ENCODE data around the gene WDR64. TPM values are rescaled to one million over a fixed set of nuclear protein-coding genes. Genes with fewer than 3 reads are reported as not detected.

WDR64 gene
- polyA plus RNA-seq, 1 donor from 2014 or later, result 0.21 TPM

- H3K9me2 ChIP-seq (ENCODE audit: insufficient read depth, low read length), result no peaks in the 10 kb centered on the region
- H4K20me1 ChIP-seq (ENCODE audit: insufficient read depth), result no peaks in the 10 kb centered on the region
- H3K79me2 ChIP-seq (replicated peaks; ENCODE audit: insufficient read depth, low read length), result no peaks in the 10 kb centered on the region
- H3K4me2 ChIP-seq (ENCODE audit: low read length), result no peak overlapping the region
- H2AFZ ChIP-seq (ENCODE audit: low read depth, low read length), result no peak overlapping the region
- H3K27me3 ChIP-seq (ENCODE audit: insufficient read depth, low read depth, low read length), result no peaks in the 10 kb centered on the region
- H3F3A ChIP-seq (ENCODE audit: insufficient read depth, low read length, poor library complexity, severe bottlenecking), result no peaks in the 10 kb centered on the region
- no peak overlapping the region for H3K4me3 ChIP-seq (ENCODE audit: low read length)
- H3K9me3 ChIP-seq (ENCODE audit: low read length), result no peaks in the 10 kb centered on the region
- no peak overlapping the region for H3K27ac ChIP-seq (ENCODE audit: low read length)
- TF ChIP-seq EP300 (conservative IDR thresholded peaks at IDR 0.05; ENCODE audit: poor library complexity, severe bottlenecking) (no peak), EZH2 (IDR thresholded peaks at IDR 0.05; ENCODE audit: borderline replicate concordance, insufficient read depth, low read length, poor library complexity, severe bottlenecking) (no peak), RAD21 (conservative IDR thresholded peaks at IDR 0.05) (no peak), POLR2AphosphoS5 (IDR thresholded peaks at IDR 0.05) (no peak), CTCF (IDR thresholded peaks at IDR 0.05; ENCODE audit: poor library complexity, severe bottlenecking) (no peak), REST (IDR thresholded peaks at IDR 0.05; ENCODE audit: borderline replicate concordance) (no peak), TAF1 (IDR thresholded peaks at IDR 0.05; ENCODE audit: low read depth) (no peak), SMC3 (conservative IDR thresholded peaks at IDR 0.05; ENCODE audit: poor library complexity) (no peak), MXI1 (conservative IDR thresholded peaks at IDR 0.05; ENCODE audit: poor library complexity, severe bottlenecking) (no peak)
- H3K36me3 ChIP-seq (ENCODE audit: insufficient read depth, low read length), result no peaks in the 10 kb centered on the region
- H3K9ac ChIP-seq (ENCODE audit: low read length), result no peak overlapping the region
Observed at GRCh38 chr1:241622669-241623068, 29.4 kb upstream of the WDR64 start.

- TF ChIP-seq RAD21 (conservative IDR thresholded peaks at IDR 0.05) (no peak), TAF1 (IDR thresholded peaks at IDR 0.05; ENCODE audit: low read depth) (no peak), REST (IDR thresholded peaks at IDR 0.05; ENCODE audit: borderline replicate concordance) (no peak), EZH2 (IDR thresholded peaks at IDR 0.05; ENCODE audit: borderline replicate concordance, insufficient read depth, low read length, poor library complexity, severe bottlenecking) (no peak), MXI1 (conservative IDR thresholded peaks at IDR 0.05; ENCODE audit: poor library complexity, severe bottlenecking) (no peak)
- Histone ChIP-seq H3F3A (ENCODE audit: insufficient read depth, low read length, poor library complexity, severe bottlenecking) (no peaks in the 10 kb centered on the region), H3K79me2 (replicated peaks; ENCODE audit: insufficient read depth, low read length) (no peaks in the 10 kb centered on the region), H4K20me1 (ENCODE audit: insufficient read depth) (no peaks in the 10 kb centered on the region), H3K27me3 (ENCODE audit: insufficient read depth, low read depth, low read length) (no peaks in the 10 kb centered on the region), H3K9me3 (ENCODE audit: low read length) (no peaks in the 10 kb centered on the region), H3K27ac (ENCODE audit: low read length) (no peak overlapping the region), H3K4me3 (ENCODE audit: low read length) (no peak overlapping the region), H3K4me2 (ENCODE audit: low read length) (no peak overlapping the region), H3K9ac (ENCODE audit: low read length) (no peak overlapping the region), H3K36me3 (ENCODE audit: insufficient read depth, low read length) (no peaks in the 10 kb centered on the region), H2AFZ (ENCODE audit: low read depth, low read length) (no peak overlapping the region), H3K9me2 (ENCODE audit: insufficient read depth, low read length) (no peaks in the 10 kb centered on the region)
Observed at GRCh38 chr1:241624935-241625334, 27.1 kb upstream of the WDR64 start.

All from neural cell (in vitro differentiated cells).